ENCODE data around the gene CALY.

DNA sequence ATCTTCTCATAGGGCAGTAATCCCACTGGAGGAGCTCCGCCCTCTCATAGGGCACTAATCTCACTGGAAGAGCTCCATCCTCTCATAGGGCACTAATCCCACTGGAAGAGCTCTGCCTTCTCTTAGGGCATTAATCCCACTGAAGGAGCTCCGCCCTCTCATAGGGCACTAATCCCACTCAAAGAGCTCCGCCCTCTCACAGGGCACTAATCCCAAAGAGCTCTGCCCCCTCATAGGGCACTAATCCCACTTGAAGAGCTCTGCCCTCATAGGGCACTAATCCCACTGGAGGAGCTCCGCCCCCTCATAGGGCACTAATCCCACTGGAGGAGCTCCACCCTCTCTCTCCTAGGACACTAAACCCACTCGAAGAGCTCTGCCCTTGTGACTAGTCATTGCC lies 24.5 kb upstream of the CALY start:
- TF ChIP-seq, protein P1, sequence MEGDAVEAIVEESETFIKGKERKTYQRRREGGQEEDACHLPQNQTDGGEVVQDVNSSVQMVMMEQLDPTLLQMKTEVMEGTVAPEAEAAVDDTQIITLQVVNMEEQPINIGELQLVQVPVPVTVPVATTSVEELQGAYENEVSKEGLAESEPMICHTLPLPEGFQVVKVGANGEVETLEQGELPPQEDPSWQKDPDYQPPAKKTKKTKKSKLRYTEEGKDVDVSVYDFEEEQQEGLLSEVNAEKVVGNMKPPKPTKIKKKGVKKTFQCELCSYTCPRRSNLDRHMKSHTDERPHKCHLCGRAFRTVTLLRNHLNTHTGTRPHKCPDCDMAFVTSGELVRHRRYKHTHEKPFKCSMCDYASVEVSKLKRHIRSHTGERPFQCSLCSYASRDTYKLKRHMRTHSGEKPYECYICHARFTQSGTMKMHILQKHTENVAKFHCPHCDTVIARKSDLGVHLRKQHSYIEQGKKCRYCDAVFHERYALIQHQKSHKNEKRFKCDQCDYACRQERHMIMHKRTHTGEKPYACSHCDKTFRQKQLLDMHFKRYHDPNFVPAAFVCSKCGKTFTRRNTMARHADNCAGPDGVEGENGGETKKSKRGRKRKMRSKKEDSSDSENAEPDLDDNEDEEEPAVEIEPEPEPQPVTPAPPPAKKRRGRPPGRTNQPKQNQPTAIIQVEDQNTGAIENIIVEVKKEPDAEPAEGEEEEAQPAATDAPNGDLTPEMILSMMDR (IDR thresholded peaks at IDR 0.05), result no peak
- no peak for TF ChIP-seq POLR2A (IDR thresholded peaks at IDR 0.05)

Measured in vagina (tissue), 2 donors.